Cardiac fibroblast (primary cell): ENCODE results near the gene ERAP2.
A peak's percentile ranks its signal among the peaks of the same experiment; 100 is the strongest.

ENCODE experiments used
- DNase-seq, 2 donors: peaks; one replicate each; pipeline versions ENCODE4 v3.0.0 to v3.0.0-alpha.2; 2010; ENCODE audit warnings: low read depth in 2 of 2
- H3K4me3 ChIP-seq, 2 donors: replicated peaks in 1 of 2; 1 replicate in 1 of 2; 2 replicates in 1 of 2; pipeline ENCODE4 v1.5.1; 2011; ENCODE audit warnings: low read depth in 2 of 2, low read length in 2 of 2, mild to moderate bottlenecking in 2 of 2, moderate library complexity in 1 of 2
- TF ChIP-seq, protein P1 (sequence below): IDR thresholded peaks from one replicate; pipeline ENCODE4 v1.5.1; 2011; ENCODE audit warnings: low read depth, mild to moderate bottlenecking, low read length, inconsistent platforms

Gene ERAP2

DNA sequence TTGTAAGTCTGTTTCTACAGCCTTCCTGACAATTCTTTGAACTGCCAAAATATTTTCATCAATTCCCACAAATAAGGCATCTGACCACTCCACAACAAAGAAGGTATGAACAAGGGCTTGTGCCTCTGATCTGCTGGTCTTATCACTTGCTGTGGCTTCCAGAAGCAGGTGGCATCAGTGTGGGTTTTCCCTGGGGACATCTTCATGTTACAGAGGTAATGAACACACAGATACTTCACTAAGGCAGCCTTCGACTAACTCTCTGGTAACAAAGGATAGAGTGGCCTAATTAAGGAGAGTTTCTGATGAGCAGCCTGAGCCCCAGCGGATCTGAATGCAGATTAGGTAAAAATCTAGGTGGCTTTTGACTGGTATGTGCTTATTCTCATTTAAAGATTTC lies 15.2 kb upstream of the ERAP2 start:
- DNase-seq, result no peak
- TF ChIP-seq, protein P1, sequence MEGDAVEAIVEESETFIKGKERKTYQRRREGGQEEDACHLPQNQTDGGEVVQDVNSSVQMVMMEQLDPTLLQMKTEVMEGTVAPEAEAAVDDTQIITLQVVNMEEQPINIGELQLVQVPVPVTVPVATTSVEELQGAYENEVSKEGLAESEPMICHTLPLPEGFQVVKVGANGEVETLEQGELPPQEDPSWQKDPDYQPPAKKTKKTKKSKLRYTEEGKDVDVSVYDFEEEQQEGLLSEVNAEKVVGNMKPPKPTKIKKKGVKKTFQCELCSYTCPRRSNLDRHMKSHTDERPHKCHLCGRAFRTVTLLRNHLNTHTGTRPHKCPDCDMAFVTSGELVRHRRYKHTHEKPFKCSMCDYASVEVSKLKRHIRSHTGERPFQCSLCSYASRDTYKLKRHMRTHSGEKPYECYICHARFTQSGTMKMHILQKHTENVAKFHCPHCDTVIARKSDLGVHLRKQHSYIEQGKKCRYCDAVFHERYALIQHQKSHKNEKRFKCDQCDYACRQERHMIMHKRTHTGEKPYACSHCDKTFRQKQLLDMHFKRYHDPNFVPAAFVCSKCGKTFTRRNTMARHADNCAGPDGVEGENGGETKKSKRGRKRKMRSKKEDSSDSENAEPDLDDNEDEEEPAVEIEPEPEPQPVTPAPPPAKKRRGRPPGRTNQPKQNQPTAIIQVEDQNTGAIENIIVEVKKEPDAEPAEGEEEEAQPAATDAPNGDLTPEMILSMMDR, result no peak
- no peak overlapping the region for H3K4me3 ChIP-seq

DNA sequence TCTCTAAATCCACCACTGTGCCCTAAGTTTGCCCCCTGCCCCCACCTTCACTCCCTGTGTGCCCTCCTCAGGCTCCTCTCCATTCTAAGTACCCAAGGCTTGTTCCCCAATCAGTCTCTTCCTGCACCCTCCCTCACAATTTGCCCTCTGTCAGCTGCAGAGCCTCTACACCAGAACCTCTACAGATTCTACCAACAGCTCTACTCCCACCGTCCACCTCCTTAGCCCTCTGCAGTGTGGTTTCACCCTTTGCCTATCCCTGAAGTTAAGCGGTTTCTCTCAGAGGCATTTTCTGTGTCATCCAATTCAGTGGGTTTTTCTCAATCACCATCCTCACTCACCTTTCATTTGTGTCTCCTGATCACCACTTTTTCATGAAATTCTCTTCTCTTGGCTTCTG lies 13.2 kb upstream of the ERAP2 start:
- TF ChIP-seq, protein P1, result no peak
- no peak overlapping the region for H3K4me3 ChIP-seq
- no peak for DNase-seq

DNA sequence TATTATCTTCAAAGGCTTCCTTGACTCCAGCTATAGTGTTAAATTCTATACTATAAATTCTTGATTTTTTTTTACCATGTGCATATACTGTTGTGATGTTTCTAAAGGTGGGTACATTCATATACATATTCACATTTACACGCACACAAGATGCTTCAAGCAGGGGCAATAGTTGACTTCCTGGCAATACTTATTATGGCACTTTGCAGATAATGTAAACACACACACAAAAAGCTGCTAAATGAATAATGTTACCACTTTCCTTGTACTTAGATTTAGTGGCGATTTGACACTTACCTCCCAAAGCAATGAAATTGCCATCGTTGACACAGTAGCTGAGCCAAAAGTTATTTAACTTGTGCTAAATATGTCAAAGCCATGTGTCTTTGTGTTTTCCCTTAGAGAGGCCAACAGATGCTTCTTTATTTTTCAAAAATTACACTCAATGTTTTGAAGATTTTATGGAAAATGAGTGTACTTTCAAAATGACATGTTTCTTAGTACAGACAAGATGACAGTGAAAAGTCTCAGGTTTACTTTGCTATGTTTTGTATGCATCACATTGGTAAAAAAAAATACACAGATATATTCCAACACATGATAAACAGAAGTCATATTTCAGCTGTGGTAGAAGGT lies 12.2 kb upstream of the ERAP2 start:
- no peak overlapping the region for H3K4me3 ChIP-seq
- no peak for DNase-seq
- TF ChIP-seq, protein P1, result no peak

DNA sequence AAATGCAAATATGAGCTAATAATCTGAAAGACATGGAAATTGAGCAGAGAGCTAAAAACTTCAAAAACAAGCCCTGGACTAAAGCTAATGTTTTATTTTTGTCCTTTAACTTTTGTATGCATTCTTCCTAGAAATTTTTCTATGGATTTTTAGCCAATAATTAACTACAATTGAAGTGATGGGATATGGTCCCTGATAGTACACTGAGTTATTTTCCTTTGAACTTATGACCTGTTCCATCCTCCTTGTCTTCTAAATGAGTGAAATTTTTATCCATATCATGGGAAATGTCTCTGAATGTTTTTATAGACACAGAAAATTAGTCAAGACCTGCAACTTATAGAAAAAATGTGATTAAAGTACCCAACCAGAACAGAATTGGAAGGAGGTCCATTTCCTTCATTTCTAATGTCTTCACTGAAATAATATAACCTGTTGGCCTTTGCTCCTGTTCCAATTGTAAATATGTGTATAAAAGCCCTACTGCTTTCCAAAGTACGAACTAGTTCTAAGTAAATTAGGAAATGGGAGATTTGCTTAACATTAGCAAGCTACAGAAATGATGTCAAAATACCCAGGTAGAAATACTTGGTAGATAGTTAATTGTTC lies 11.3 kb upstream of the ERAP2 start:
- DNase-seq, result no peak
- no peak overlapping the region for H3K4me3 ChIP-seq
- TF ChIP-seq, protein P1, result no peak

DNA sequence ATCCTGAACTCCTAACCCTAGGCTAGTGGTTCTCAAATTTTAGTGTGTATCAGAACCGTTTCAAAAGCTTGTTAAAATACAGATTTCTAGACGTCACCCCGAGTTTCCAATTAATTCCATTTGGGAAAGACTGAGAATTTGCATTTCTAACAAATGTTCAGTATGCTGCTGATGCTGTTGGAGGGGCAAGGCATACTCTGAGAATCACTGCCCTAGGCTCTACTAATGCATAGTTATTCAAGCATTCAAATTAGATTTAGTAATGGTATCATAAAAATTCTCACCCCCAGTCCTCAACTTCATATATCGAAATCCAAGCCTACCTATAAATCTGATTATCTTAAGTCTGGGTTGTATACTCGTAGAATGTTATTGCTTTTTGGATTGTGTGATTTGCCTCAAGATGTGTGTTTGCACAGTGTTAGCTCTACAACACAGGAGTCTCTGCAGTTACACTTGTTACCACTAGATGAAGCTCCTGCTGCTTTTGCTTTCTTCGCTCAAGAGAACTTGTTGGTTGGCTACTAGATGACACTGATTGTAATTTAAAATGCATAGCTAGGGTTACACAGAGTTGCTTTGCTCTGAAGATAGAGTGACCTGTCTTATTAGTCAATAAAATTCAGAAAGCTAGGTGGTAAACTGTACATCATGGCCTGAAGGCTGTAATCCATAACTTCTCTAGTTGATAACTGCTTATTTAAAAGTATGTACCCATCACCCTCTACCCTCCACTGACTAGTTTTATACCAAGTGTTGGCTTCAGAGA lies 7.5 kb upstream of the ERAP2 start:
- H3K4me3 ChIP-seq, result no peak overlapping the region
- peak; percentile 83 to 88 for DNase-seq
- TF ChIP-seq, protein P1, result peak; percentile 99

DNA sequence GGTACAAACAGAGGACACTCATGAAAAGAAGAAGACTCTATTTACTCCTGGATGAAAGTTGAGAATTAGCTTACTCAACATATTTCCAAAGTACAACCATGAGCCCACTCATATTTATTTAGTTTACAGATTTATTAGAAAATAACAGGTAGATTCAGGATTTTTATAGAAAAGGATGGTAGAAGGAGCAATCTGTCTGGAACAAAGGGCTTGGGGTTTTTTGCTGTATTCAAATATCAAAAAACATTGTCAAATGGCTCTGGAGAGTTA lies 7.0 kb upstream of the ERAP2 start:
- no peak overlapping the region for H3K4me3 ChIP-seq
- DNase-seq, result no peak
- TF ChIP-seq, protein P1, result no peak
